HL-60 (cell line): Measurements from ENCODE around the gene C4orf54.

ENCODE experiments used
- CTCF ChIP-seq: IDR thresholded peaks from one replicate; pipeline ENCODE4 v1.5.1; 2011; ENCODE audit warnings: low read length, control low read depth, inconsistent platforms; ENCODE audit not compliant: insufficient read depth
- GABPA ChIP-seq: IDR thresholded peaks from 2 replicates; pipeline ENCODE4 v1.6.1; 2012; ENCODE audit warnings: low read depth

GRCh38 chr4:99679976-99680375, 22.3 kb upstream of the C4orf54 start:
- TF ChIP-seq CTCF (no peak), GABPA (no peak)
